IPS-NIHi11 (cell line): ENCODE data around the gene STRBP.
"Not testable (repeated sequence)": the region's sequence is repeated elsewhere in the genome, so short reads cannot be mapped to it uniquely, and the experiment has no call there.

Experiments
- DNase-seq: peaks from one replicate; pipeline ENCODE4 v3.0.0; 2012; ENCODE audit warnings: mixed read lengths, low spot score

STRBP gene

GRCh38 chr9:123249162-123249561 lies 19.2 kb downstream of the STRBP start:
- not testable (repeated sequence) for DNase-seq

GRCh38 chr9:123248630-123249029 lies 19.8 kb downstream of the STRBP start:
- no peak for DNase-seq

- no peak for DNase-seq
Measured at GRCh38 chr9:123246534-123246933, 21.9 kb downstream of the STRBP start.

- DNase-seq = no peak
Measured at GRCh38 chr9:123239726-123240125, 28.7 kb downstream of the STRBP start.

- DNase-seq = no peak
Measured at GRCh38 chr9:123238365-123238764, 30.0 kb downstream of the STRBP start.

- DNase-seq = no peak
Measured at GRCh38 chr9:123237220-123237619, 31.2 kb downstream of the STRBP start.

- DNase-seq = no peak
Measured at GRCh38 chr9:123235448-123235847, 32.9 kb downstream of the STRBP start.

GRCh38 chr9:123234853-123235252 lies 33.5 kb downstream of the STRBP start:
- no peak for DNase-seq

- no peak for DNase-seq
Measured at GRCh38 chr9:123232332-123232731, 36.1 kb downstream of the STRBP start.

GRCh38 chr9:123231421-123231820 lies 37.0 kb downstream of the STRBP start:
- no peak for DNase-seq

GRCh38 chr9:123228967-123229366 lies 39.4 kb downstream of the STRBP start:
- no peak for DNase-seq

- no peak for DNase-seq
Measured at GRCh38 chr9:123225995-123226394, 42.4 kb downstream of the STRBP start.

GRCh38 chr9:123225374-123225813 lies 43.0 kb downstream of the STRBP start:
- DNase-seq = peak; percentile 65

GRCh38 chr9:123220127-123220526 lies 48.3 kb downstream of the STRBP start:
- no peak for DNase-seq

- no peak for DNase-seq
Measured at GRCh38 chr9:123218831-123219230, 49.6 kb downstream of the STRBP start.

- DNase-seq = no peak
Measured at GRCh38 chr9:123217128-123217654, 51.2 kb downstream of the STRBP start.

GRCh38 chr9:123216251-123216797 lies 52.1 kb downstream of the STRBP start:
- no peak for DNase-seq

GRCh38 chr9:123211081-123211480 lies 57.3 kb downstream of the STRBP start:
- no peak for DNase-seq

GRCh38 chr9:123208626-123209174 lies 59.7 kb downstream of the STRBP start:
- DNase-seq = no peak

GRCh38 chr9:123206065-123206464 lies 62.3 kb downstream of the STRBP start:
- DNase-seq = no peak

- DNase-seq = no peak
Measured at GRCh38 chr9:123201083-123201482, 67.3 kb downstream of the STRBP start.

GRCh38 chr9:123200469-123200868 lies 67.9 kb downstream of the STRBP start:
- not testable (repeated sequence) for DNase-seq

- DNase-seq = no peak
Measured at GRCh38 chr9:123196124-123196523, 72.3 kb downstream of the STRBP start.

GRCh38 chr9:123194023-123194422 lies 74.4 kb downstream of the STRBP start:
- no peak for DNase-seq
